GM18499 (cell line): ENCODE data around the gene GC.
"Not testable (repeated sequence)": the region's sequence is repeated elsewhere in the genome, so short reads cannot be mapped to it uniquely, and the experiment has no call there.

ENCODE experiments used
- ATAC-seq: cut with Tn5 transposase; IDR thresholded peaks from one replicate; pipeline ENCODE4 v1.9.1; 2021; ENCODE audit warnings: moderate number of reproducible peaks; ENCODE audit not compliant: insufficient read depth, unreplicated experiment

Gene GC

GRCh38 chr4:71769434-71769833, 14.4 kb downstream of the GC start:
- ATAC-seq = no peak

- ATAC-seq = no peak
Measured at GRCh38 chr4:71768123-71768522, 15.8 kb downstream of the GC start.

DNA sequence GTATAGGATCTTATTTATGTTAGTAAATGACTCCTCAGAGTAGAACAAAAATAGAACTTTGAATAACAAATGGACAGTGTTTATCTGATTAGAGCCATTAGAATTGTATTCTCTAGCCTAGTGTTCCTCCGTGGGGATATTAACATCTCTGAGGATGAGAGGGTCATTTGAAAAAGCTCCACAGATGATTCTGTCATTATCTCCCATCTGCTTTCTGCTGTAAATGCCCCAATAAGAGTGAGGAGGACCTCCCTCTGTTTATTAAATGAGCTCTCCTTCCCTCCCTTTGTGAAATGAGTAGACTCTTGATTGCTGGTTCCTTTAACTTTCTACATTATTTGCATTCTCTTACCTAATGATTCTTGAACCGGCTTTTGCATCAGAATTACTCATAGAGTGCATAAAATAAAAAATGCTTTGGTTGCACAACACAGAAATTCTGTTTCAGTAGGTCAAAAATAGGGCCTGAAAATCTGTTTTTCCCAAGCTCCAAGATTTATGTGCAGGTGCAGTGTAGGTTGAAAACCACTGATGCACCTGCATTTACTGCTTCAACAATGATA, 18.0 kb downstream of the GC start:
- no peak for ATAC-seq

- ATAC-seq = no peak
Measured at GRCh38 chr4:71765350-71765749, 18.5 kb downstream of the GC start.

GRCh38 chr4:71752383-71753042, 31.4 kb downstream of the GC start:
- ATAC-seq = no peak

DNA sequence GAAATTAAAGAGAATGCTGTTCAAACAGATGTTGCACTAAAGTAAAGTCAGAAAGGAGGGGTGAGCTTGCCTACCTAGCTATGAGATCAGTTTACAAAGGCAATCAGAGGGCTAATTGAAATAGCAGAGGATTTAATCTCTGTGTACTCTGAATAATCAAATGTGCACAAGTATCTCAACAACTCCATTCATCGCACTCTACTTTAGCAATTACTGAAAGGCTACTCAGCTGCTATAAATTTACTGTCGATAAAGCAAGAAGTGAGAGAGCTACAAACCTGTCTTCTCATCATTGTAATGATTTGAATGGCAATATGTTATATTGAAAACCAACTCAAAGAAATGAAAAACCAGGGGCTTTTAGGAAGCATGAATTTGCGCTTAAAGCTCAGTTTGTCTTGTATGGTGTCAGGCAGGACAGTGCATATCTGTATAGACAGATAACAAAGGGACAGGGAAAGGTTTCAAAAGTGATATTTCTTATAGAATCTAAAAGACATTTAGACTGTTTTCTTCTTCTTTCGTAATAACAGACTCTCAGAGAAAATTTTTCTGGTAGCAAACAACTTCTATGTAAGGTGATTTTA, 34.8 kb downstream of the GC start:
- ATAC-seq = no peak

GRCh38 chr4:71746379-71746778, 37.5 kb downstream of the GC start:
- ATAC-seq = no peak

DNA sequence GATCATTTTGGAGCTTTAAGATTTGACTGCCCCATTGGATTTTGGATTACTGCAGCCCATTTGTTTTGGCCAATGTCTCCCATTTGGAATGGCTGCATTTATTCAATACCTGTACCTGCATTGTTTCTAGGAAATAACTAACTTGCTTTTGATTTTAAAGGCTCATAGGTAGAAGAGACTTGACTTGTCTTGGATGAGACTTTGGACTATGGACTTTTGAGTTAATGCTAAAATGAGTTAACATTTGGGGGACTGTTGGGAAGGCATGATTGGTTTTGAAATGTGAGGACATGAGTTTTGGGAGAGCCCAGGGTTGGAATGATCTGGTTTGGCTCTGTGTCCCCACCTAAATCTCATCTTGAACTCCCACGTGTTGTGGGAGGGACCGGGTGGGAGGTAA, 45.1 kb downstream of the GC start:
- ATAC-seq = not testable (repeated sequence)

DNA sequence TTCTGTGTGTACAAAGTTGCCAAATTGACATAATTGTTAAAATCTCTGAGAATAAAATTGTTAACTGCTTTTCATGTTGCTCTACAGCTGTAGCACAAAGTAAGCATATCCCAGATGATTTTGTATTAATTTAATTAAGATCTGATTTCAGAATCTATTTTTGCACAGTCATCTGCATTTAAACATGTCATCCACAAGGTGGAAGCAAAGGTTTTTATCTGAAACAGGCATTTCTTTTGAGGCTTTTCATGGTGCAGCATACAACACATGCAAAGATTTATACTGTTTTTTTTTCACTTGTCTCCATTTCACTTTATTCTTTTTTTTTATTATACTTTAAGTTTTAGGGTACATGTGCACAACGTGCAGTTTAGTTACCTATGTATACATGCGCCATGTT, 51.2 kb downstream of the GC start:
- no peak for ATAC-seq

- ATAC-seq = no peak
Measured at GRCh38 chr4:71732066-71732465, 51.8 kb downstream of the GC start.

GRCh38 chr4:71729856-71730255, 54.0 kb downstream of the GC start:
- ATAC-seq = no peak

DNA sequence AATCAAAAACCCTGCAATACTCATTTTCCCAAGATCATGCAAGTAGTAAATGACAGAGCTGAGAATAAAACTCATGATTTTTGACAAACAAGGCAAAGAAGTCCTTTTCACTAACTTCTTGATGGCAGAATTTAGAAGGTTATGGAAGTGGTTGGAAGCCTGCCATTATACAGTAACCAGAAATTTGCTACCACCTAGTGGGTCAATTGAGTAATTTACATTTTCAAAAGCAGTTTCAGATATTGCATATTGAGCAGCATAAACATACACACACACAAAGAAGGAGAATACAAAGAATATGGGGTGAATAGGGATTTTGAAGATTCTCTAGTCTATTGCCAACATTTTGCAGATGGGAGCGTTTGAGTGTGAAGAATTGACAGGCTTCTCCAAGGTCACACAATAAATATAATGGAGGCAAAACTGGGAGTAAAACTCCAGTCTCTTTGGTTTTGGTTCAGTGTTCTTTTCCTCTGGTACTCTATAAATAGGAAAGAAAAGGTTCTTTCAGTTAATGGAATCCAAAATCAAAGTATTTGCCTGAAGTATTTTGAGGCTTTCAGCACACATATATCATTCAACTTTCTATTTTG, 70.2 kb downstream of the GC start:
- ATAC-seq = no peak

DNA sequence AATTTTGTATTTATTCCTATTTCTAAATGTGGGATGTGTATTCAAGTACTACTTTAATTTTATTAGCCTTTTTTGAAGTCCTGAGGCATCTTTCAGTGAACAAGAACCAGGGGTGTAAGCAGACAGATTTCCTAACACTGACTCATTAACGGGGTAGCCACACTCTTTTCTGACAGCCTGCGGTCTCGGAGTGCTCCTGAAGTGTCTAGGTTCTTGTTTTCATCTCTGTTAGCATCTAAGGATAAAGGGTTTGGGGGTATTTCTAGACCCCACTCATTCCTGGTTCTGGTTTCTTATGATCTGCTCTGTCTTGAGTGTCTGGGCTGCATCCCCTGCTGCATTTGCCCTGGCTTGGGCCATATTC, 71.9 kb downstream of the GC start:
- ATAC-seq = no peak

DNA sequence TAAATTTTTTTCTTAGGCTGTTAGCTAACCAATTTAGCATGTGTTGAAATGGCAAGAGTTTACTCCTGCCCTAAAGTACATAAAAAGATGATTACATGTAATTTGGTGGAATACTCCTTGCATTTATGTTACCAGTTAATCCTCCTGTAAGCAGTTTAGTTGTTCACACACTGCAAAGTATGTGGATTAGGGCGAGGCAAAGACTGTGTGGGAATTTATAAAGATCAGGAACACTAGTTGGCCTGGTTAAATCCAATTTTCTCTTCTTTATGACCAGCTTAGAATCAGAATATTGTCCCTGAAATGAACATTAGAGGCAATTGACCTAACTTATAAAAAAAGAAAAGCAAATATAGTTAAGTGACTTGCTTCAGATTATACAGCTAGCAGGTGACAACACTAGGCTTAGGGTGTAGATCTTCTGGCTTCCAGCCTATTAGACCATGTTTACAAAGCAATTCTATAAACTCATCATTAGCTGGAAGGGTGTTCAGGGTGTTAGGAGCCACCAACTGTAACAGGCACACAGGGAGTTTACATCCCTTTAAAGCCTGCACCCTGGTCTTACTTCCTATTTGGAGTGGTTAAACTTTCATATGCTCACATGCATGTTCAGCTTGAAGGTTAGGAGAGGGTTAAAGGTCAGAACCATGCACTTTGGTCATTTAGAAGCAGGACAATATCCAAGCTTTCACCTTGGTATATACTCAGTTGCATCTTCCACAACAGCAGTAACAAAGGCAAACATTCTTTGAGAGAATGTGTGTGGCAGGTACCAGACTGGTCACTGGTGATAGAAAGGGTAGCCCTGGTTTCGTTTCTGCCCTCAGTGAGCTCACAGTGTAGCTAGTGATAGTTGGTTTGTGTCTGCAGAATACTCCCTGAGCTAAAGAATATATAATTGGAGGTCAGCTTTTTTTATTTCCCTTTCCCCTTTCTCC, 72.6 kb downstream of the GC start:
- no peak for ATAC-seq

- no peak for ATAC-seq
Measured at GRCh38 chr4:71709961-71710360, 73.9 kb downstream of the GC start.

- ATAC-seq = no peak
Measured at GRCh38 chr4:71698141-71698540, 85.7 kb downstream of the GC start.

DNA sequence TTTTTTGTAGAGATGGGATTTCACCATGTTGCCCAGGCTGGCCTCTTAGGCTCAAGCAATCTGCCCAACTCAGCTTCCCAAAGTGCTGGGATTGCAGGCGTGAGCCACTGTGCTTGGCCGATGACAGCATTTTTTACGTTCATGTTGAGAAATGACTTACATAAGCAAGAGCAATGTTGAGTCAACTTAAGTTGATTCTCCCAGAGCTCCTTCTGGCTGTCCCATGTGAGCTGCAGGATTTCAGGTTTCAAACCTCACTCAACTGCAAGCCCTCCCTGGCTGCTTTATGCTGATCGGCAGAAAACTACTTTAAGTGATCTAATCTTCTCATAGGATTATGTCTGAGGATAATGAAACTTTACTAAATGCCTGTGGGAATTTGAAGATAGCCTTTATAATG, 86.8 kb downstream of the GC start:
- no peak for ATAC-seq

GRCh38 chr4:71694961-71695360, 88.9 kb downstream of the GC start:
- no peak for ATAC-seq

GRCh38 chr4:71692963-71693362, 90.9 kb downstream of the GC start:
- ATAC-seq = no peak

- ATAC-seq = no peak
Measured at GRCh38 chr4:71692198-71692597, 91.7 kb downstream of the GC start.
